GM12878 (cell line): ENCODE measurements around the gene NEK5. TPM values are rescaled to one million over a fixed set of nuclear protein-coding genes. Genes with fewer than 3 reads are reported as not detected.

Source experiments
- ATAC-seq: fragments of 200-7000 bp; cut with Tn5 transposase; 3 replicates; pipeline ENCODE4 v1.9.1; 2020; ENCODE audit warnings: mild to moderate bottlenecking, moderate library complexity
- BruUV-seq: library from RNA; stranded (reverse); fragments of 400-500 nt; replicated peaks from 2 replicates; lab custom pipeline; 2021; lab: Mats Ljungman, UMichigan
- CTCF ChIA-PET: fragments of 300-600 bp; sonication (Branson Sonifier 250); formaldehyde crosslinking; extraction: SDS; loops from one replicate; lab custom pipeline; 2021; ENCODE audit warnings: inconsistent platforms; lab: Yijun Ruan, JAX
- POLR2A ChIA-PET: fragments of 350-600 bp; formaldehyde crosslinking; extraction: SDS; loops from one replicate; lab custom pipeline; 2021; ENCODE audit warnings: inconsistent platforms; lab: Charles Lee
- RAD21 ChIA-PET: fragments of 300-600 bp; sonication (Branson Sonifier 250); formaldehyde crosslinking; loops from one replicate; lab custom pipeline; 2023; ENCODE audit warnings: antibody characterized with exemption; ENCODE audit not compliant: unreplicated experiment; lab: Charles Lee
- SMC1A ChIA-PET: fragments of 300-600 bp; sonication (Branson Sonifier 250); formaldehyde crosslinking; loops from one replicate; lab custom pipeline; 2023; ENCODE audit not compliant: unreplicated experiment, uncharacterized antibody; lab: Charles Lee
- DNase-seq: peaks from one replicate; pipeline ENCODE4 v3.0.0-alpha.2; 2011; ENCODE audit warnings: low read depth, low spot score
- FAIRE-seq: peaks from 3 replicates; lab custom pipeline; 2011; peaks lifted over from hg19 to GRCh38; lab: Jason Lieb, UNC
- H2AFZ ChIP-seq: 2 replicates; pipeline ENCODE4 v1.6.0; 2011; ENCODE audit warnings: low read depth, low read length, control low read depth; ENCODE audit not compliant: control insufficient read depth
- H3K27ac ChIP-seq: 2 replicates; pipeline ENCODE4 v1.5.1; 2011; ENCODE audit warnings: control low read depth; ENCODE audit not compliant: control insufficient read depth, insufficient read depth
- H3K27me3 ChIP-seq, 2 experiments: replicated peaks in 1 of 2; 2 replicates each; pipeline versions ENCODE4 v1.6.0 to v1.6.1; 2011; ENCODE audit warnings: low read length in 1 of 2; ENCODE audit not compliant: control insufficient read depth in 2 of 2, insufficient read depth in 2 of 2
- H3K36me3 ChIP-seq, 2 experiments: 2 replicates each; pipeline ENCODE4 v1.5.1; 2011; ENCODE audit warnings: low read length in 1 of 2; ENCODE audit not compliant: control insufficient read depth in 2 of 2, insufficient read depth in 2 of 2
- H3K4me1 ChIP-seq: 2 replicates; pipeline ENCODE4 v1.6.1; 2011; ENCODE audit warnings: mild to moderate bottlenecking, low read length, moderate library complexity, mixed read lengths; ENCODE audit not compliant: control insufficient read depth, insufficient read depth
- H3K4me2 ChIP-seq: 2 replicates; pipeline ENCODE4 v1.6.0; 2011; ENCODE audit warnings: control low read depth; ENCODE audit not compliant: control insufficient read depth, insufficient read depth
- H3K4me3 ChIP-seq: fragments of 200-600 bp; sonication (generic); 2 replicates; pipeline ENCODE4 v1.5.1; 2016
- H3K79me2 ChIP-seq: 2 replicates; pipeline ENCODE4 v1.6.0; 2011; ENCODE audit warnings: low read length; ENCODE audit not compliant: control insufficient read depth, insufficient read depth
- H3K9ac ChIP-seq: 2 replicates; pipeline ENCODE4 v1.8.0; 2011; ENCODE audit warnings: low read length, control low read depth, mixed read lengths; ENCODE audit not compliant: control insufficient read depth, insufficient read depth
- H3K9me3 ChIP-seq: replicated peaks from 3 replicates; pipeline ENCODE4 v1.5.1; 2011; ENCODE audit warnings: mild to moderate bottlenecking, low read length; ENCODE audit not compliant: control insufficient read depth, insufficient read depth
- H4K20me1 ChIP-seq: 2 replicates; pipeline ENCODE4 v1.6.0; 2011; ENCODE audit not compliant: control insufficient read depth, insufficient read depth
- ATF7 ChIP-seq: fragments of 450-650 bp; IDR thresholded peaks from 2 replicates; pipeline ENCODE4 v1.6.1; 2016; ENCODE audit warnings: low read depth, mild to moderate bottlenecking
- BHLHE40 ChIP-seq, 2 experiments: fragments of 450-650 bp in 1 of 2; IDR thresholded peaks; 2 replicates each; pipeline ENCODE4 v1.6.1; 2011 to 2017; ENCODE audit warnings: low read depth in 2 of 2, borderline replicate concordance in 1 of 2, improper control_type of control experiment in 1 of 2, low read length in 1 of 2, mild to moderate bottlenecking in 1 of 2
- EED ChIP-seq: sonication (generic); IDR thresholded peaks from 2 replicates; pipeline ENCODE4 v1.6.1; 2016; ENCODE audit warnings: antibody characterized with exemption, low read depth
- EGR1 ChIP-seq, 2 experiments: IDR thresholded peaks; 1 replicate in 1 of 2; 2 replicates in 1 of 2; pipeline ENCODE4 v1.6.1; 2011 to 2012; ENCODE audit warnings: low read depth in 2 of 2, low read length in 2 of 2, borderline replicate concordance in 1 of 2, mild to moderate bottlenecking in 1 of 2, moderate library complexity in 1 of 2
- MYC ChIP-seq: IDR thresholded peaks from 2 replicates; pipeline ENCODE4 v1.6.1; 2011; ENCODE audit warnings: mild to moderate bottlenecking, low read length, moderate library complexity, inconsistent platforms; ENCODE audit not compliant: insufficient read depth, insufficient replicate concordance, insufficient read length, severe bottlenecking
- PKNOX1 ChIP-seq: fragments of 450-650 bp; IDR thresholded peaks from 2 replicates; pipeline ENCODE4 v1.6.1; 2016; ENCODE audit warnings: mild to moderate bottlenecking
- ZBTB40 ChIP-seq: fragments of 450-650 bp; IDR thresholded peaks from 2 replicates; pipeline ENCODE4 v1.6.1; 2016; ENCODE audit warnings: mild to moderate bottlenecking, moderate library complexity, borderline replicate concordance
- WGBS: methylation state at CpG from one replicate; pipeline ENCODE4 v1.1.6; 2016; ENCODE audit warnings: low lambda C conversion rate; ENCODE audit not compliant: insufficient replicate concordance, insufficient coverage; ENCODE audit errors: missing lambda C conversion rate; 5-methylcytosine and 5-hydroxymethylcytosine counted together
- in situ Hi-C: fragments of 300-500 bp; cut with MboI; formaldehyde crosslinking; loops from 9 replicates; pipeline ENCODE4 v1.14.3; 2018; ENCODE audit warnings: mixed read lengths
- intact Hi-C: fragments of 100-400 bp; cut with micrococcal nuclease; formaldehyde crosslinking; loops from one replicate; pipeline ENCODE4 v1.14.2; 2022; ENCODE audit not compliant: unreplicated experiment
- polyA plus RNA-seq, 11 experiments: library from polyadenylated mRNA; depleted of rRNA in 4 of 11; unstranded in 6 of 11; stranded (reverse) in 5 of 11; fragments of >200 nt; fragmentation: Nextera tagmentation in 4 of 11; fragmentation: Illumina TruSeq in 1 of 11; extraction: Ambion mirVana in 4 of 11; extraction: Trizol in 1 of 11; gene quantifications; 1 replicate in 1 of 11; 2 replicates in 10 of 11; pipeline versions ENCODE4 v1.2.1 to v1.2.3, GENCODE V29; 2011 to 2016; ENCODE audit warnings: inconsistent platforms in 2 of 11, missing spikeins in 2 of 11, low read depth in 1 of 11
- total RNA-seq, 4 experiments: library from RNA; depleted of rRNA in 3 of 4; stranded (reverse); fragments of >200 nt in 3 of 4; fragmentation: Illumina TruSeq in 1 of 4; extraction: Trizol in 1 of 4; gene quantifications; 2 replicates each; pipeline versions ENCODE4 v1.2.1 to v1.2.3, GENCODE V29; 2013 to 2021

Gene NEK5
- total and polyA plus RNA-seq, 10 of the 15 experiments (the other 5 are each of a cell fraction or from before 2014, with no cell fraction given), result 0.04 to 0.32 (median 0.20) TPM; not detected in 6

GRCh38 chr13:52011632-52012511, 117.0 kb downstream of the NEK5 start, which contains the start of gene ALG11 (continued):
- TF ChIP-seq PKNOX1 (peak; percentile 98), ZBTB40 (peak; percentile 83; the same call in 1 of the 2 replicates)

GRCh38 chr13:52010890-52011631, 117.8 kb downstream of the NEK5 start, which contains the start of gene ATP7B:
Gene ATP7B, minus strand, starts transcription at chr13:52011450. Its CDS starts 113 bp downstream, at chr13:52011337.
- no peak for FAIRE-seq
- Histone ChIP-seq H3K4me2 (peak within 1 kb of the TSS; percentile 100), H2AFZ (peak within 1 kb of the TSS; percentile 98), H3K27ac (peak within 1 kb of the TSS; percentile 49), H3K4me3 (peak within 1 kb of the TSS; percentile 95), H3K79me2 (peaks cover 23% of the 10 kb centered on the region), H3K27me3 (peaks cover 2 to 13% of the 10 kb centered on the region in 2 experiments; a peak in 3 of 4 replicates), H3K36me3 (no peaks in the 10 kb centered on the region; a peak in 1 of 4 replicates)
- ChIA-PET RAD21 (no interaction called here), CTCF (no interaction called here), POLR2A (no interaction called here), SMC1A (no interaction called here)
- BruUV-seq, result no TSS peak
- DNase-seq, result no peak
- TF ChIP-seq ATF7, result no peak
- TF ChIP-seq EGR1 (IDR thresholded peaks at IDR 0.05; ENCODE audit: borderline replicate concordance in 1 of 2, low read depth in 2 of 2, low read length in 2 of 2), result no peak
- TF ChIP-seq MYC, result no peak
- no peak for TF ChIP-seq BHLHE40 (IDR thresholded peaks at IDR 0.05; ENCODE audit: borderline replicate concordance in 1 of 2, low read depth in 2 of 2, low read length in 1 of 2)
- TF ChIP-seq EED, result 0 out of 2 replicates have a peak, but pooled peaks have one; percentile 4
- TF ChIP-seq, all 136 proteins: peak for 1
- ATAC-seq, result peak; percentile 29
- WGBS, result 8% methylated on average over 46 of the region's 46 CpGs
- H3K9me3 ChIP-seq, result no peaks in the 10 kb centered on the region; the same call in 1 of the 3 replicates
- in situ Hi-C loops, result loop anchor here (10.0 kb wide), 1 partner anchor 444 kb away; the partner anchor contains the start of genes CKAP2 and VPS36
- intact Hi-C loops, result loop anchor here (5.0 kb wide), 2 partner anchors 181 to 441 kb away; partner anchors contain the start of gene VPS36
- no peaks in the 10 kb centered on the region; the same call in 1 of the 2 replicates for H3K4me1 ChIP-seq
- H4K20me1 ChIP-seq, result no peaks in the 10 kb centered on the region
- peak within 1 kb of the TSS; percentile 77 for H3K9ac ChIP-seq
